Natural killer cell (primary cell): ENCODE results near the gene ZNF425. TPM values are rescaled to one million over a fixed set of nuclear protein-coding genes. Genes with fewer than 3 reads are reported as not detected.
"Not testable (repeated sequence)": the region's sequence is repeated elsewhere in the genome, so short reads cannot be mapped to it uniquely, and the experiment has no call there.

Experiments used
- ATAC-seq, 3 donors: fragments of 150-1000 bp in 2 of 3; fragments of 200-7000 bp in 1 of 3; cut with Tn5 transposase; 1 replicate in 1 of 3; 2 replicates in 2 of 3; pipeline ENCODE4 v1.10.0; 2021; ENCODE audit warnings: mild to moderate bottlenecking in 2 of 3, moderate library complexity in 2 of 3
- DNase-seq, 2 donors: peaks; one replicate each; pipeline versions ENCODE4 v3.0.0 to v3.0.0-alpha.2; 2013 to 2021; ENCODE audit warnings: mixed read lengths in 1 of 2
- H3K27ac ChIP-seq: one replicate; pipeline ENCODE4 v1.5.1; 2013; ENCODE audit warnings: mild to moderate bottlenecking, low read length
- H3K27me3 ChIP-seq: one replicate; pipeline ENCODE4 v1.6.1; 2013; ENCODE audit warnings: low read length; ENCODE audit not compliant: control insufficient read depth, insufficient read depth
- H3K36me3 ChIP-seq: one replicate; pipeline ENCODE4 v1.6.1; 2013; ENCODE audit warnings: low read length; ENCODE audit not compliant: control insufficient read depth, insufficient read depth
- H3K4me1 ChIP-seq: one replicate; pipeline ENCODE4 v1.6.1; 2013; ENCODE audit warnings: low read length; ENCODE audit not compliant: control insufficient read depth, insufficient read depth
- H3K4me3 ChIP-seq: one replicate; pipeline ENCODE4 v1.5.1; 2013; ENCODE audit warnings: low read length
- H3K9me3 ChIP-seq: one replicate; pipeline ENCODE4 v1.6.1; 2013; ENCODE audit warnings: low read length; ENCODE audit not compliant: control insufficient read depth, insufficient read depth
- H3K27ac Mint-ChIP-seq, 2 donors: one replicate each; pipeline ENCODE4 v1.8.0; 2022; ENCODE audit warnings: mild to moderate bottlenecking in 2 of 2, mixed read lengths in 2 of 2, moderate library complexity in 1 of 2
- H3K27me3 Mint-ChIP-seq, 2 donors: one replicate each; pipeline ENCODE4 v1.8.0; 2022; ENCODE audit warnings: low read depth in 2 of 2, mixed read lengths in 2 of 2
- H3K36me3 Mint-ChIP-seq: one replicate; pipeline ENCODE4 v1.8.0; 2022; ENCODE audit warnings: mixed read lengths
- H3K4me1 Mint-ChIP-seq, 2 donors: one replicate each; pipeline ENCODE4 v1.8.0; 2022; ENCODE audit warnings: mixed read lengths in 2 of 2
- H3K4me3 Mint-ChIP-seq: one replicate; pipeline ENCODE4 v1.8.0; 2022; ENCODE audit warnings: mild to moderate bottlenecking, moderate library complexity, mixed read lengths
- H3K9me3 Mint-ChIP-seq, 2 donors: one replicate each; pipeline ENCODE4 v1.8.0; 2022; ENCODE audit warnings: mixed read lengths in 2 of 2
- CTCF ChIP-seq: fragments of 200-600 bp; IDR thresholded peaks from one replicate; pipeline ENCODE4 v1.8.0; 2022; ENCODE audit warnings: antibody characterized with exemption
- WGBS: methylation state at CpG from one replicate; pipeline ENCODE4 v1.1.7; 2013; ENCODE audit warnings: missing lambda C conversion rate; ENCODE audit not compliant: insufficient coverage; 5-methylcytosine and 5-hydroxymethylcytosine counted together
- intact Hi-C: fragments of 100-400 bp; cut with micrococcal nuclease; formaldehyde crosslinking; loops from one replicate; pipeline ENCODE4 v1.14.2; 2022
- total RNA-seq, 4 donors: library from RNA; stranded (reverse); fragments of 120-200 nt in 1 of 4; gene quantifications; one replicate each; pipeline versions ENCODE4 v1.2.3 to v1.2.4, GENCODE V29; 2013 to 2022

The ZNF425 gene
- total RNA-seq, 3 donors from 2014 or later (not counting 1 experiment from before 2014, with no cell fraction given), result 1.2 to 1.7 (median 1.4) TPM

- Histone ChIP-seq H3K4me3 (no peak overlapping the region), H3K4me1 (peaks cover 26% of the 10 kb centered on the region), H3K27me3 (no peaks in the 10 kb centered on the region), H3K27ac (no peak overlapping the region), H3K9me3 (no peaks in the 10 kb centered on the region), H3K36me3 (no peaks in the 10 kb centered on the region)
- H3K36me3 Mint-ChIP-seq, result no peaks in the 10 kb centered on the region
- no peaks in the 10 kb centered on the region for H3K9me3 Mint-ChIP-seq
- H3K4me3 Mint-ChIP-seq, result peak overlapping the region; percentile 56
- peak overlapping the region in 1 of 2 donors; percentile 59 for H3K27ac Mint-ChIP-seq
- TF ChIP-seq CTCF, result no peak
- ATAC-seq (no peak), DNase-seq (no peak)
- 92% methylated on average over 7 of the region's 8 CpGs for WGBS
- H3K27me3 Mint-ChIP-seq, result no peaks in the 10 kb centered on the region
- intact Hi-C loops, result loop anchor here (5.0 kb wide), 2 partner anchors 92 to 118 kb away; partner anchors contain the start of genes PDIA4 and ZNF212
- H3K4me1 Mint-ChIP-seq, result peaks cover 18 to 19% of the 10 kb centered on the region in 2 donors
These were observed 19.1 kb upstream of the ZNF425 start for GRCh38 chr7:149145031-149145845.

GRCh38 chr7:149144436-149144922 lies 18.4 kb upstream of the ZNF425 start:
- H3K4me3 Mint-ChIP-seq, DNase-seq, H3K36me3 Mint-ChIP-seq, H3K9me3 ChIP-seq, H3K36me3 ChIP-seq, intact Hi-C loops, H3K27ac ChIP-seq, H3K27ac Mint-ChIP-seq, H3K4me3 ChIP-seq, H3K9me3 Mint-ChIP-seq, H3K27me3 ChIP-seq, H3K27me3 Mint-ChIP-seq, ATAC-seq: not testable (repeated sequence)
- peaks cover 13% of the 10 kb centered on the region in 2 donors for H3K4me1 Mint-ChIP-seq
- H3K4me1 ChIP-seq, result peaks cover 26% of the 10 kb centered on the region
- 93% methylated on average over 14 of the region's 14 CpGs for WGBS

GRCh38 chr7:149141893-149142292 lies 15.8 kb upstream of the ZNF425 start:
- Mint-ChIP-seq H3K9me3 (no peaks in the 10 kb centered on the region), H3K4me3 (no peak overlapping the region), H3K36me3 (no peaks in the 10 kb centered on the region), H3K4me1 (peaks cover 3 to 10% of the 10 kb centered on the region in 2 donors), H3K27ac (no peak overlapping the region), H3K27me3 (no peaks in the 10 kb centered on the region)
- Histone ChIP-seq H3K27me3 (no peaks in the 10 kb centered on the region), H3K36me3 (no peaks in the 10 kb centered on the region), H3K4me3 (no peak overlapping the region), H3K9me3 (no peaks in the 10 kb centered on the region), H3K27ac (no peak overlapping the region), H3K4me1 (peaks cover 14% of the 10 kb centered on the region)
- DNase-seq, result no peak
- no peak for TF ChIP-seq CTCF
- no peak for ATAC-seq
- intact Hi-C loops, result no loop called here
- 97% methylated on average over 2 of the region's 4 CpGs for WGBS

GRCh38 chr7:149140831-149141230 lies 14.7 kb upstream of the ZNF425 start:
- Histone ChIP-seq H3K27me3 (no peaks in the 10 kb centered on the region), H3K4me3 (no peak overlapping the region), H3K27ac (no peak overlapping the region), H3K4me1 (peaks cover 3% of the 10 kb centered on the region), H3K36me3 (no peaks in the 10 kb centered on the region), H3K9me3 (no peaks in the 10 kb centered on the region)
- TF ChIP-seq CTCF, result no peak
- 83% methylated on average over 1 of the region's 3 CpGs for WGBS
- H3K4me1 Mint-ChIP-seq, result peaks cover 0 to 7% of the 10 kb centered on the region in 2 donors
- H3K27ac Mint-ChIP-seq, result no peak overlapping the region
- DNase-seq (no peak), ATAC-seq (no peak)
- H3K4me3 Mint-ChIP-seq, result no peak overlapping the region
- intact Hi-C loops, result no loop called here
- H3K27me3 Mint-ChIP-seq, result no peaks in the 10 kb centered on the region
- H3K9me3 Mint-ChIP-seq, result no peaks in the 10 kb centered on the region
- no peaks in the 10 kb centered on the region for H3K36me3 Mint-ChIP-seq
